ENCODE results near the gene TAC1. TPM values are rescaled to one million over a fixed set of nuclear protein-coding genes. Genes with fewer than 3 reads are reported as not detected.
"Not testable (repeated sequence)": the region's sequence is repeated elsewhere in the genome, so short reads cannot be mapped to it uniquely, and the experiment has no call there.

TAC1 gene, protein sequence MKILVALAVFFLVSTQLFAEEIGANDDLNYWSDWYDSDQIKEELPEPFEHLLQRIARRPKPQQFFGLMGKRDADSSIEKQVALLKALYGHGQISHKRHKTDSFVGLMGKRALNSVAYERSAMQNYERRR
- 3.6 TPM for total RNA-seq

DNA sequence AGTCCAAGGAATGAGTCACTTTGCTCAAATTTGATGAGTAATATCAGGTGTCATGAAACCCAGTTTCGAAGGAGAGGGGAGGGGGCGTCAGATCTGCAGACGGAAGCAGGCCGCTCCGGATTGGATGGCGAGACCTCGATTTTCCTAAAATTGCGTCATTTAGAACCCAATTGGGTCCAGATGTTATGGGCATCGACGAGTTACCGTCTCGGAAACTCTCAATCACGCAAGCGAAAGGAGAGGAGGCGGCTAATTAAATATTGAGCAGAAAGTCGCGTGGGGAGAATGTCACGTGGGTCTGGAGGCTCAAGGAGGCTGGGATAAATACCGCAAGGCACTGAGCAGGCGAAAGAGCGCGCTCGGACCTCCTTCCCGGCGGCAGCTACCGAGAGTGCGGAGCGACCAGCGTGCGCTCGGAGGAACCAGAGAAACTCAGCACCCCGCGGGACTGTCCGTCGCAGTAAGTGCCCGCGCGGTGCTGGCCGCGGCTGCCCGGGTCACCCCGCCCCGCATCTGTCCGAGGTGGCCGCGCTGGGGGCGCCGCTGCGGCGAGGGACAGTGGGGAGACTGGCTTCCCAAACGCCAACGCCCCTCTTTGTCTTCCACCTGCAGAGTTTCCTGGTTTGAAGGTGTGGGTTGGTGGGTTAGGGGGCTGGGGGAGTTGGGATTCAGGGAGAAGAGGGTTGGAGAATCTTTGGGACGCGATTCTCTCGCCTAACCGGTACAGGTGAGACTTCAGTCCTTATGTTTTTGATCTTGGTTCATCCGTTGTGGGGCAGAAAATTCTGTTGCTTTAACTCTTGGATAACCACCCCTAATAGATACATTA, at the start of gene TAC1:
Gene TAC1, plus strand, starts transcription at position 351 of the 829 bp plus-strand sequence. CDS start 527 bp downstream, outside the sequence.
- DNase-seq: no peak

DNA sequence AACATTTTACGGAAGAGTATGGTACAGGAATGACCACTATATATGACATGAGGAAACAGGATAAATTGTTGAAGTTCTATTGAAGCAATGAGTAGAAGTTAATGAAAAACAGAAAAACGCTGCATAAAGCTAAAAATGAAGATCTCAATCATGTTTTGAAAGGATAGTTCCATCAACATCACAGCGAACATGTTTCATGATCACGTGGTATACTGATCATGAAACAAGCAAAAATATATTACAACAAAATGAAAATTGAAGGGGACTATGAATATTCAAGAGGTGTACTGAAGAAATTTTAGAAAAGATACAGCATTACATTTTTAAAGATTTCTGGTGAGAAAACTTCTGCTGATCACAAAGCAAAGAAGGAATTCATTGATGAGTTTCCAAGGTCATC, 45.9 kb upstream of the TAC1 start:
- no peak for DNase-seq

DNA sequence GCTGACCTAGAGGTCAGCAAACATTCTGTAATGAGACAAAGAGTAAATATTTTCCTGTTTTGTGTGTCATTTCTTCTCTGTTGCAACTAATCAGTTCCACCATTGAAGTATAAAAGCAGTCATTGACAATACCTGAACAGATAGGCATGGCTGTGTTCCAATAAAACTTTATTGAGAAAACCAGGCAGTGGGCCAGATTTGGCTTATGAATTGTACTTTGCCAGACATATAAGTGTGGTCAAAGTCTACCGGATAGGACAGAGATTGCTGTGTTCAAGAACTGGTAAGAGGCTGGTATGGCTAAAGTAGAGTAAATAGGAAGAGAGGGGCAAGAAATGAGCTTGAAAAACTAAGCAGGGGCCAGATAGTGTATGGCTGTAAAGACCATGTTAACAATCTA, 38.3 kb upstream of the TAC1 start:
- DNase-seq: no peak

DNA sequence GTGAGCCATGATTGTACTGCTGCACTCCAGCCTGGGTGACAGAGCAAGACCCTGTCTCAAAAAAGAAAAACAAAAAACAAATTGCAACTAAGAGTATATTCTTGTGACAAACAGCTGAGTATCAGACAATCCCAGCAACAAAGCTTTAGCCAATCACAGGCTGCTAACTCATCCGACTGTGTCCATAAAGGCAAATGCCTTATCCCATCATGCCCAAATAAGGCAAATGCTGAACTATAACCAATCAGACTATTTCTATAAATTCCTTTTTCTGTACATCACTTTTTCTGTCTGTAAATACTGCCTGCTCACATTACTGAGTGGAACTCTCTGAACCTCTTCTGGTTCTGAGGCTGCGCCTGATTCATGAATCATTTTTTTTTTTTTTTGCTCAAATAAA, 37.5 kb upstream of the TAC1 start:
- DNase-seq: no peak

DNA sequence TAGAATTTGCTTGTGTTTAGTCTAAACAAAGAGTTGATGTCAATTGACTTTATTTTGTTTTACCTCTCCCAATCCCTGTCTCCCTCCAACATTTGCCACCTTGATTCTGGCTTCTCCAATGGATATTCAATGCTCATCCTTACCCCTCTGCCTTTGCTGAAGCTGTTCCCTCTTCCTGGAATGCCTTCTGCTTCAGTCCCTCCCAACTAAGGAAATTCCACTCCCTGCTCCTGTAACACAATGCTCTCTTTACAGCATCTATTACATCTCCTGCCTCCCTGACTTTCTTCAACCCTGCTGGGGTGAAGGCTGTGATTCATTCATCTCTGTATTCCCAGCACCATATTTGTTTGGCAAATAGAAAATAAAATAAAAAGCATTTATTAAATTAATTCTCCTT, 34.5 kb upstream of the TAC1 start:
- no peak for DNase-seq

DNA sequence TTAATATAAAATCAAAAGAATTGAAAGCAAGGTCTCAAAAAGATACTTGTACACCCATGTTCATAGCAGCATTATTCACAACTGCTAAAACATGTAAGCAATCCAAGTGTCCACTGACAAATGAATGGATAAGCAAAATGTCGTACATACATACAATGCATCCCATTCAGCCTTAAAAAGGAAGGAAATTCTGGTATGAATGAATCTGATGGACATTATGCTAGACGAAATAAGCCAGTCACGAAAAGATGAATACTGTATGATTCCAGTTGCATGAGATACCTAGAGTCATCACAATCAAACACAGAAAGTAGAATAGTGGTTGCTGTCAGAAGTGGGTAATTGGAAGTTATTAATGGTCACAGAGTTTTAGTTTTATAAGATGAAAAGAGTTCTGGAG, 9.5 kb upstream of the TAC1 start:
- no peak for DNase-seq

DNA sequence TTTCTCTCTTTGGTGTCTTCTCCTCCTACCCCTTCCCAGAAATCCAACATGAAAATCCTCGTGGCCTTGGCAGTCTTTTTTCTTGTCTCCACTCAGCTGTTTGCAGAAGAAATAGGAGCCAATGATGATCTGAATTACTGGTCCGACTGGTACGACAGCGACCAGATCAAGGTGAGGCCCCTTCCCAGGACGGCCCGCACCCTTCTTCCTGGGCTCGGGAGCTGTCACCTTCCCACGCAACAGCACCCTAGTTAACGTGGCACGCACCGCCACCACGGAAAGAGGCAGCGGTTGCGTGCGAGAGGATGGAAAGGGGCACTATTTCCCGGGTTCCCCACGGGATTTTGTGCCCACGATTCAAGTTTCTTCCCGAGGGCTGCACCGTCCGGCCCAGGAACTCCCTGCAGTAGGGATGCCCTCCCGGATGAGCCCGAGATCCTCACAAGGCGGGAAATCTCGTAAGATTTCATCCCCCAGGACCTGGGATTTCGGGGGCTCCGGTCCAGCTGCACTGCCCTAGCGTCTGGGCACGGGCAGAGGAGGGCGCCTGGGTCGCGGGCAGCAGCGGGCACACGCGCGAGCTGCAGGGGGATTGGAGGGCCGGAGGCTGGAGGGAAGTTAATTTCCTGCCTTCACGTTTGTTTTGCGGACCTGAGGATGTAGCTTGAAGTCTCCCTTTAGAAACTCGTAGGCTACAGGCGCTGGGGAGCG, 834 bp downstream of the TAC1 start:
- DNase-seq: no peak

DNA sequence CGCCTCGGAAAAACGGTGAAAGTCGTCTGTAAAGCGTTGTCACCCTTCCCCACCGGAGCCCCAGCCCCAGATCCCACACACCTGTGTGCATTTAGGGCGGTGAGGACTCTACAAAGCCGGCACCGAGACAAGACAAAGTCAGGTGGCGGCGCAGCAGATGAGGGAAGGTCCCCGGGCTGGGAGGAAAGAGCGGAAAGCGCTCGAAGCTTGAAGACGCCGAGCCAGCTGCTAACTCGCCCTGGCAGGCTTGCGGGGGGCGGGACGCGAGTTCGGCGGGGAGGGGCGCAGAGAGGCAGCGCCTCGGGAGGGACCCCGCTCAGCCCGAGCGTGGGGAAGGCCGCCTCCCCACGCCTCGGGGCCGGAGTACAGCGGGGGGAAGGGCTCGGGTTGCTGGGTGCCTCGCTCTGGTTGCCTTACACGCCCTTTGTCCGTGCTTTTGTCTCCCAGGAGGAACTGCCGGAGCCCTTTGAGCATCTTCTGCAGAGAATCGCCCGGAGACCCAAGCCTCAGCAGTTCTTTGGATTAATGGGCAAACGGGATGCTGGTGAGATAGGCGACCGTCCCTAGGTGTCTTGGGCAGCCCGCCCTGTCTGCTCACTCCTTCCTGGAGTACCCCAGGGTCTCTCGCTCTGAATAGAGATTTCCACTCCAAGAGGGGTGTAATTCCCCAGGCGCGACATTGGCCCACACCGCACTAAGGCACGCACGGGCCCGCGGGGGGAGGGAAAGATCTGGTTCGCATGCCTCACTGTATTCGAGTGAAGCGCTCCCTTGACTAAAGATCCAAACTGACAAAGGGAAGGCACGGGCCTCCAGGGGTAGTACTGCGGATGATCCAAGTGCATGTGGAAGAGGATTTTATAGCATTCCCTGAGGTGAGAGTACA, 1.6 kb downstream of the TAC1 start:
- no peak for DNase-seq

DNA sequence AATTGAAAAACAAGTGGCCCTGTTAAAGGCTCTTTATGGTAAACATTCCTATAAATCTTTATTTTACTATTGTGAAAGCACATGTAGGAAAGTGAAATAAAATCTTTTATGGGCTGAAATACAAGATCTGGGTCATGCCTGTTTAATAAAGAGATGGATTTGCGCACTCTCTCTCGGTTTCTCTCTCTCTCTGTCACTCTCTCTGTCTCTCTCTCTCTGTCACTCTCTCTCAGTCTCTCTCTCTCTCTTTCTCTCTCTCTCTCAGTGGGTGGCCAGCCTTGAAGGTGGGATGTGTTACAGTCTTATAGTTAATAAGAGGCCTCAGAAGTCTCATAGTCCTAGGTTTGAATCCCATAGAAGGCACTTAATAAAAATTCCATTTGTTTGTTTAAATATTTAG, 2.4 kb downstream of the TAC1 start:
- DNase-seq: no peak

DNA sequence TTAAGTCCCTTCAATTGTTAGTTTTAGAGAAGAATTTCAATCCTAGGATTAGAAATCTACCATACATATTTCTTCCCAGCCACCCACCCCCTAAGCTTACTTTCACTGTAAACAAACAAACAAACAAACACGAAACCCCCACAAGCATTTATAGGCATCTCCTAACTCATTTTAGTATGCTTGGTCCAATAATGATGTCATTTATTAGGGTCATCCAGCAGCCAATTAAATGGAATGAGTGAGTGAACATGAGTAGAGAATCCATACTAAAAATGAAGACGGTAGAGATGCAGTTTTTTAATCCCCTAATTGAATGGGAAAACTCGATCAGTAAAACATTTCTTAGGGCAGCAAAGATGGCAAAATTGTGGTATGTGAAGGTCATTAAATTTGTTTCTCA, 3.2 kb downstream of the TAC1 start:
- DNase-seq: no peak

DNA sequence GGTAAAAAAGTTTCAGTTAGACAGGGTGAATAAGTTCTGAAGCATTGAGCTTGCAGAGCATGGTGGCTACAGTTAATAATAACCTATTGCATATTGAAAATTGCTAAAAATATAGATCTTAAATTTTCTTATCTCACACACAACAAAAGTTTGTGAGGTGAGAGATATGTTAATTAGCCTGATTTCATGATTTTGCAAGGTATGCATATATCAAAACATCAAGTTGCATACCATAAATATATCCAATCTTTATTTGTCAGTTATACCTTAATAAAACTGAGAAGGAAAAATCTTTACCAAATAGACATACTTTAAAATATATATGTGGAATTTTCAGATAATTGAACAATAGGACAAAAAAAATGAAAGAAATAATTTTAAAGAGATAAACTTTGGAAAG, 16.6 kb downstream of the TAC1 start:
- no peak for DNase-seq

DNA sequence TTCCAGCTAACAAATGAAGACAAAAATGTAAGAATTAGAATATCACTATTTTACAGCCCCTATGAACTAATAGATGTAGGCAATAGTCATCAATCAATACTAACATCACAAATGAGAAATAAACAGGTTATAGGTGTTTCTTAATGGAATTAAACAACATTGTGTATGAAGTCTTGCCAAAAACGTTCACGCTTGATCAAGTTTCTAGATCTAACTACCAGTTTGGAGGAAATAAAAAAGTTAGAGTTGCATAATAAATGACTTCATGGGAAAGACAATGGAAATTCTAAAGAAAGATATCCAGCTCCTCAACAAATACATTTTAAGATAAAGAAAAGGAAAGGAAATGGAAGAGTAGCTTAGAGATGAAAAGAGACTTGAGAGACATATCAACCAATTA, 19.7 kb downstream of the TAC1 start:
- DNase-seq: no peak

DNA sequence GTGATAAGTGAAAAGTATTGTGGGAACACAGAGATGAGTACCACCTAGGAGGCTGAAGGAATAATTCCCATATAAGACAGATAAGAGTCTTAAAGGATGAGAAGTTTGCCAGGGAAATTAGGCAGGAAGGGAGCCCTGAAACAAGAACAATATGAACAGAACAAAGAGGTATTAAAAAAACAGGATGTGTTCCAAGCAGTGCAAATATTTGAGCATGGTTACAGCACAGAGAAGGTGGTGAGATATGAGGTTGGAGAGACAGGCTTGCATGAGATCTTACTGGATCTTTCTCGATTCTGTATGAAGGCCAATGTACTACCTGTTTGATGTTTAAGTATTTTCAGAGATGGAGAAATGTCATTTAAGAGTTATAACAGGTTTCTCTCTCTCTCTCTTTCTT, 20.3 kb downstream of the TAC1 start:
- no peak for DNase-seq

DNA sequence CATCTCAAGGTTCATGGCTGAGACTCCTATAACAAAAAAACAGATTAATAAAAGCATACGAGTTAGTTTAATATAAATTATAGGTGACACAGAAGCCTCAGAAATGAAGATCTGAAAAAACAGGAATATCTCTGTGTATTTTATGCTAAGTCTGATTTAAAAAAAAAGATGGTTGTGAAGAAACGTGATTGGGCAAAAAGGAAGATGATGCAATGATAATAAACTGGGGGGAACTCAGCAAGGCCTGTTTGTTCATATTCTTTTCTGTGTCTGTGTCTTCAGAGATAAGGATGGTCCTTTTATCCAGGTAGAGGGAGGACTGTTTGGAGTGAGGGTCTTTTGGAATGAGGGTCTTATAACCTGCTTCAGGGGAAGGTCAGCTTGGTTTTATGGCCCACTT, 25.9 kb downstream of the TAC1 start:
- no peak for DNase-seq

DNA sequence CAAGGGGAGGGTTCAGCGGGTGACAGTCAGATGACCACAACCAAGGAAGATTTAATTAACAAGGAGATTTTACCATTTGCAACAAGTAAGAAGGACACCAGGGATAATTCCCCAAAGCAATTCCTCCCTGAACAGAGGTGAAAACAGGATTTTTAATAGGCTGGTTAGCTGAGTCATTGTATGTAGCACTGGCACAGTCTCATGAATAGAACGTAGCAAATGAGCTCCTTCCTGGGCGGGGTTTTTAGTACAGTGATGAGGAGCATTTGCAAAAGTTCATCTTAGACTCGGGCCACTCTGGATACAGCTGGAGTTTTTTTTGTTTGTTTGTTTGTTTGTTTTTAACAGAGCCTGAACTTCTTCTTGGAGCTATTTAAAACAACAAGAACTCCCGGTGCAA, 39.0 kb downstream of the TAC1 start:
- DNase-seq: no peak

DNA sequence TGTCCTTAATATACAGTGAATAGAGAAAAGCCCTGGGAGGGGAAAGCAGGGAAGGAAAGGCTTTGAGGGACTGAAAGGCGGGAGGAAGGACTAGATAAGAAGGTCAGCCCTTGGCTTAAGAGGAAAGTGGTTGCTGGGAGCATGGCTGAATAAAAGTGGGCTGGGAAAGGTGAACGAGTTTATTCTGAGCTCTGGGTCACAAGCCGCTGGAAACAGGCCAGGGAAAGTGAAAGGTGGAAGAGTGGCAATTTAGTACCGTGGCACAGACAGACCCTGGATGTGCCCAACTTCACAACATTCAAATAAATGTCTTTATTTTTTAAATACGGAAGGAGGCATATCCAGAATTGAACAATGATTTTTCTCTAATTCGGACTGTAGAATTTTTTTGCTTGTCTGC, 39.7 kb downstream of the TAC1 start:
- no peak for DNase-seq

DNA sequence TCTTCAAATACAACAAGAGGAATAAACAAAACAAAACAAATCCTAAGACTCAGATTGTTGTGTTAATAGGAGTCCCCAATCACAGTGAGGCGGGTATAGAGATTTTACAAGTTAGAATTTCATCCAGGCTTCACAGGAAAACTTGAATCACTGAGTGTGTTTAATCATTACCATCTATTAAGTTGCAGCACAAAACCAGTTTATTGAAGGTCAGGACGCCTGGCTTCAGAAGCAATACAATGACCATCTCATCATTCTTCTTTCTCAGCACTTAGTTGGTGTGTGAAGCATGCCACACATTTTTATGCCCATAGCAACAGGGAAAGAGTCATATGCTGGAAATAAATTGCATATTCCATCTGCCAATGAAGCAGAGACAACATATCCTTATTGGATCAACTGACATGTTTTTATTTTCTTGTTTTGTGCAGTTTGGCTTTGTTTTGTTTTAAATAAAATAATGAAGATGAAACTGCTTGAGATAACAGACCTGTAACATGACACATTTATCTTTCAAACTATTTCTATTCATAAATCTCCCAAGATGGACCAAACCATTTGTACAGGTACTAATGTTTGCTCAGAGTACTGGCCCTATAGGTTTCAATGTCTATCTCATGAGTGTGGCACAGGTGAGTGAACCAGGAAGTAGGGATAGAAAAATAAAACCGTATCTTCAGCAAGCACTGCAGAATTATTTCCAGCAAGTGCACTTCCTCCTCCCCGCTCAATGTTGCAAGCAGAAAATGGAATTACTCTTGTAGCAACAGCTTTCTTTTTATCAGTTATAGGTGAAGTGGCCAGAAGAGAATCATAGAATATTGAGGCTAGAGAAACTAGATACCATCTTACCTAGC, 40.4 kb downstream of the TAC1 start:
- no peak for DNase-seq

DNA sequence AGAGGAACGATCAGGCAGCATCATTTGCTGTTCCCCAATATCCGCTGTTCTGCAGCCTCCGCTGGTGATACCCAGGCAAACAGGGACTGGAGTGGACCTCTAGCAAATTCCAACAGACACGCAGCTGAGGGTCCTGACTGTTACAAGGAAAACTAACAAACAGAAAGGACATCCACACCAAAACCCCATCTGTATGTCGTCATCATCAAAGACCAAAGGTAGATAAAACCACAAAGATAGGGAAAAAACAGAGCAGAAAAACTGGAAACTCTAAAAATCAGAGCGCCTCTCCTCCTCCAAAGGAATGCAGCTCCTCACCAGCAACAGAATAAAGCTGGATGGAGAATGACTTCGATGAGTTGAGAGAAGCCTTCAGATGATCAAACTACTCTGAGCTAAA, 54.5 kb downstream of the TAC1 start:
- not testable (repeated sequence) for DNase-seq
